Umbilical cord (tissue), 2 donors: ENCODE measurements around the gene LRRC45. TPM values are rescaled to one million over a fixed set of nuclear protein-coding genes. Genes with fewer than 3 reads are reported as not detected.

Experiments used
- DNase-seq: peaks from one replicate; pipeline ENCODE4 v3.0.0-alpha.2; 2015; ENCODE audit warnings: low spot score
- total RNA-seq: library from RNA; depleted of rRNA; stranded (reverse); fragments of >200 nt; gene quantifications from one replicate; pipeline ENCODE4 v1.2.3, GENCODE V29; 2014; ENCODE audit warnings: low replicate concordance; ENCODE audit not compliant: insufficient read depth

LRRC45 gene
- total RNA-seq, 1 donor from 2014 or later = 4.6 TPM

DNA sequence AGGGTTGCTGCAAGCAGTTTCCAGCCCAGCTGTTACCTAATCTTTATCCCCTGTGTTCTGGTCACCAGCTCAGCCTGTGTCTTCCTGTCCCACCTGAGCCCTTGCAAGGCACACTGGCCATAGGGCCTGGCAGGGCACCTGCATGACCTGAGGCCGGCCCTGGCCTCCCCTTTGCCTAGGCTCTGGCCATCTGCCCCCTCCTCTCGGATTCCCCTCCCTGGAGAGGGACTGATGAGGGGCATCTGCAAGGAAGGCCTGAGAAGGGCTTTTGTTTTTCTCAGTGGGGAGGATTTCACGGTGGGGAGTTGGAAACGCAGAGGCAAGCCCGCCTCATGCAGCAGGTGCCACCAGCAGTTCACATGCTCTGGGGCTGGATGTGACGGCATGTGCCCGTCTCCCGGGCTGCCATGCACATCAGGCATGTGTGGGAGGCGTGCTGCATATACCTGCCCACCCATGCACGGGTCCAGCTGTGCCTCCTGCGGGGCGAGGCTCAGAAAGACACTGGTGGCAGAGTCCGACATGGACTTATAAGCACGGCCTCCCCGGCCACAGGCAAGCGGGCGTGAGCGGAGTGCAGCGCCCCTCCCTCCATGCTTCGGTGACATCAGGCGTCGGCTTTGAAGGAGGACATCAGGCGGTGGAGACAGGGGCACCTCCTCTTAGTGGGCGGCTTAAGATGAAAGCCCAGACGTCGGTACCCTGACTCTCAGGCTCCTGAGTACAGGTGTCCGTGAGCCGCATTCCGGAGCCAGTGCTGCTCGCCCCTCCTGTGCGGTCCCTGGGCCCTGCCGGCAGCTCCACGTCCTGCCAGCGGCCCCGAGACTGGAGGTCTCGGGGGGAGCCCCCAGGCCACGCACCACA lies 29.1 kb upstream of the LRRC45 start:
- DNase-seq = no peak

GRCh38 chr17:81994593-81995462 lies 28.3 kb upstream of the LRRC45 start:
- no peak for DNase-seq

- no peak for DNase-seq
Observed at GRCh38 chr17:81995463-81996231, 27.5 kb upstream of the LRRC45 start.

DNA sequence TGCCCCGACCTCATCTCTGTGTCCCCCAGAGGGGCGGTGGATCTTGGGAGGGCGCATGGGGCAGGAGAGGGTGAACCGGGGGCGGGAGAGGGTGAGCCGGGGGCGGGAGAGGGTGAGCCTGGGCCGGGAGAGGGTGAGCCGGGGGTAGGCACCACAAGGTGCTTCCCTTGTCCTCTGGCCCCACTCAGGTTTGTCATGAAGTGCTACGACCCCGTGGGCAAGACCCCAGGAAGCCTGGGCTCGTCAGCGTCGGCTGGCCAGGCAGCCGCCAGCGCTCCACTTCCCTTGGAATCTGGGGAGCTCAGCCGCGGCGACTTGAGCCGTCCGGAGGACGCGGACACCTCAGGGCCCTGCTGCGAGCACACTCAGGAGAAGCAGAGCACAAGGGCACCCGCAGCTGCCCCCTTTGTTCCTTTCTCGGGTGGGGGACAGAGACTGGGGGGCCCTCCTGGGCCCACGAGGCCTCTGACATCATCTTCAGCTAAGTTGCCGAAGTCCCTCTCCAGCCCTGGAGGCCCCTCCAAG lies 26.8 kb upstream of the LRRC45 start:
- DNase-seq = no peak

- DNase-seq = no peak
Observed at GRCh38 chr17:81996757-81997441, 26.2 kb upstream of the LRRC45 start.

- no peak for DNase-seq
Observed at GRCh38 chr17:81998212-81998611, 24.9 kb upstream of the LRRC45 start.

GRCh38 chr17:81998691-81999438 lies 24.2 kb upstream of the LRRC45 start:
- DNase-seq = no peak

DNA sequence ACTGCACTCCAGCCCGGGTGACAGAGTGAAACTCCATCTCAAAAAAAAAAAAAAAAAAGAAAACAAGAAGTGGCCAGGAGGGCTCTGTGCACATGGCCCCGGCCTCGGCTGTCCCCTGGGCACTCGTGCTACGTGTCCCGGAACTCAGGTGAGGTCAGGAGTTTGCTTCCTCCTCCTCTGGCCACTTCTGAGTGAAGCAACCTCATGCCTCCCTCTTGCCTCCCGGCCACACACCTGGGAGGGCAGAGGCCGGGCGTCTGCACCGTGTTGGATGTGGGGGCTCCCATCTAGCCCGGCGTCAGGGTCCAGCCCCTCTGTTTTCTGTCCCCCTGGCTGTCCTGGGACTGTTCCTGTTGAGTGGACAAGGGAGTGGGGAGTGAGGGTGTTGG lies 23.5 kb upstream of the LRRC45 start:
- DNase-seq = no peak

DNA sequence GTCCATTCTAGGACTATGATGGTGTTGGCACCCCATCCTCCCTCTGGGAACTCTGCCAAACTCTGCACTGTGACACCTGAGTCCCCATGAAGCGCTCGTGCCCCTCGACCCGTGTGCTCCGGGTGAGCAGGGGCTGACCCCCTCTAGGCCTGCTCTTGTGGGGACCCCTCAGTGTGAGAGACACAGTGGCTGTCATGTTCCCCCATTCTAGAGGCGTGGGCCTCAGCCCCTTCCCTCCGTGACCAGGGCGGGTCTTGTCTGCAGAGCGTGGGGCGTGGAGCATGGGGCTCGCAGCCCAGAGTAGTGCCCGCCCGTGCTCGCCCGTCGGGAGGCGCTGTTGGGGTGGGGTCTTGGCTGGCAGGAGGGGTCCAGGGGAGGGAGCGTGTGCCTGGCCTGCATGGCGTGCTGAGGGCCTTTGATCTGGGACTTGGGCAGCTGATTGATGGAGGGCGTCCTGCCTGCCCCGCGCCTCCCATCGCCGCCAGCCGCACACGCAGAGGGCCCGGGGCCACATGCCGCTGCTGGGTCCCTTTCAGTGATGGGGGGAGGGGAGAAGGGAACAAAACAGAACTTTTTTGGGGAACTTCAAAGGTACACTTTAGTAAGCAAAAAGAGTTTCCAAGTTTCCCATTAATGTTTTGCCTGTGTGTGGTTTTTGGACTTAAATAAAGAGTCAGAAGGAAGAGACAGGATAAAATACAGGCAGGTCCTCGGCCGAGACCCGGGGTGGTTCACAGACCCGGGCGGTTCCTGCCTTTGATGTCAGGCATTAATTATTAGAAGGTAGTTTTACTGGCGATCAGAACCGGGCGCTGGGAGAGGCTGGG lies 22.9 kb upstream of the LRRC45 start:
- DNase-seq = no peak

DNA sequence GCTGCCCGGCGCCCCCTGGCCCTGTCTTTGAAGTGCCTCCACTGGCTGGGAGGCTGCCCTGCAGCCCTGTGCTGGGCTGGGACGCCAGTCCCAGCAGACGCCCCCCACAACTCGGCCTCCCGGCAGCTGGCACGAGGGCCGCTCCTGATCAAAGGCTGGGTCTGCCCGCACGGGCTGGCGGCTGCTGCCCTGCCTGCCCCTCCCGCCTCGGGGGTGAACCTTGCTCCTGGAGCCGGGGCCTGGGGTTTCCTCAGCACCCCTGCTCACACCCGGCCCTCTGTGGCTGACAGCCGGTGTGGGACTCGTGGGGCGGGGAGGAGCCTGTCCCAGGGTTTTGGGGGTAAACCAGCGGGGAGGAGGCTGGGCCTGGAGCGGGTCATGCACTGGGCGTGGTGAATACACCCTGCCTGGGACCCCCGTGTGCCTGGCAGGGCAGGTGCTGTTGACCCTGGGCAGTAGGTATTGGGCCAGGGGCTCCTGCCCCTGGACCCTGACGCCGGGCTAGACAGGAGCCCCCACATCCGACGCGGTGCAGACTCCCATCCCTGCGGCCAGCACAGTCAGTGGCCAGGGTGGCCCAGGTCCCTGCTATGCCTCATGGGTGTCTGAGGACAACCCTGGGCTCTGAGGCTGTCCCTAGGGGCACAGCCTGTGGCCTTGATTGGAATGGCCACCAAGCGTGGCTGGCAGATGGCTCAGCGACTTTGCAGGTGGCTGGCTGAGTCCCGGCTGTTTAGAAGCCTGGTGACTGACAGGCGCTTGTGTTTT lies 22.1 kb upstream of the LRRC45 start:
- no peak for DNase-seq

DNA sequence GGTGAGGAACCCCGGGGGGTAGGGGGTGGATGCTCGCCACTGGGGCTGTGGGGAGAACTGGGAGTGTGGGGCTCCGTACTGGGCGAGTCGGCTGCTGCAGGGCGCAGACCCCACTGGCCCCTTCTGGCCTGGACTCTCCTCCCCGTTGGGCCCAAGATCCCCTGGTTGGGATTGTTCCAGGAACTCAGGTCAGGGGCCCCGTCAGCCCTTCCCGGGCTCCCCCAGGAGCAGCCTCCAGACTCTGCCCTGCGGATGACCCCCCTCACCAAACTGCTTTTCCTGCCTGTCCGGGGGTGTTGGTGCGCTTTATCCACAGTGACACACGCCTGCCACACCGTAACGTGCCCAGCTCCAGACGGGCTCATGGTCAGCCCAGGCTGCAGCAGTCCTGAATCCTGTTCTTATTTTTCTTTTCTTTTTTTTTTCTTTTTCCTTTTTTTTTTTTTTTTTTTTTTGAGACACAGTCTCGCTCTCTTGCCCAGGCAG lies 21.5 kb upstream of the LRRC45 start:
- DNase-seq = no peak

- DNase-seq = peak; percentile 95
Observed at GRCh38 chr17:82003411-82004381, 19.4 kb upstream of the LRRC45 start.

- DNase-seq = no peak
Observed at GRCh38 chr17:82004517-82005455, 18.3 kb upstream of the LRRC45 start.

DNA sequence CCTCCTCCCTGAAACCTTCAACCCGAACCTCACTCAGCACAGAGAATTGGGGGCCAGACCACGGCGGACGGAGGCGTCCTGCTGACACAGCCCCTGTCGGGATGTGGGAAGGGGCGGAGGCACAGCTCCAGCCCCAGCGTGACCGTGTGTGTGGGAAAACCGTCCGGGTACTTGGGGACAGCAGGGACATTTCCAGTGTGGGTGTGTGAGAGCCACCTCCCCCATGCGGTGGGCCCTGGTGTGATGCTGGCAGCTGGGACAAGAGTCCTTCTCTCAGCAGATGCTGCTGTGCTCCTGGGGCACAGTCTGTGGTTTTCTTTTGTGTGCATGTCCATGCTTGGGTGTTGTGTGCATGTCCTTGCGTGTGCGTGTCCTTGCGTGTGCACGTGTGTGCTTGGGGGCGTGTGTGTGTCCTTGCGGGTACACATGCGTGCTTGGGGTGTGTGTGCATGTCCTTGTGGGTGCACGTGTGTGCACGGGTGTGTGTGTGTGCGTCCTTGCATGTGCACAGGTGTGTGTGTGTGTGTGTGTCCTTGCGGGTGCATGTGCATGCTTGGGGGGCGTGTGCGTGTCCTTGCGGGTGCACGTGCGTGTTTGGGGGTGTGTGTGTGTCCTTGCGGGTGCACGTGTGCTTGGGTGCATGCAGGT lies 17.3 kb upstream of the LRRC45 start:
- DNase-seq = no peak

DNA sequence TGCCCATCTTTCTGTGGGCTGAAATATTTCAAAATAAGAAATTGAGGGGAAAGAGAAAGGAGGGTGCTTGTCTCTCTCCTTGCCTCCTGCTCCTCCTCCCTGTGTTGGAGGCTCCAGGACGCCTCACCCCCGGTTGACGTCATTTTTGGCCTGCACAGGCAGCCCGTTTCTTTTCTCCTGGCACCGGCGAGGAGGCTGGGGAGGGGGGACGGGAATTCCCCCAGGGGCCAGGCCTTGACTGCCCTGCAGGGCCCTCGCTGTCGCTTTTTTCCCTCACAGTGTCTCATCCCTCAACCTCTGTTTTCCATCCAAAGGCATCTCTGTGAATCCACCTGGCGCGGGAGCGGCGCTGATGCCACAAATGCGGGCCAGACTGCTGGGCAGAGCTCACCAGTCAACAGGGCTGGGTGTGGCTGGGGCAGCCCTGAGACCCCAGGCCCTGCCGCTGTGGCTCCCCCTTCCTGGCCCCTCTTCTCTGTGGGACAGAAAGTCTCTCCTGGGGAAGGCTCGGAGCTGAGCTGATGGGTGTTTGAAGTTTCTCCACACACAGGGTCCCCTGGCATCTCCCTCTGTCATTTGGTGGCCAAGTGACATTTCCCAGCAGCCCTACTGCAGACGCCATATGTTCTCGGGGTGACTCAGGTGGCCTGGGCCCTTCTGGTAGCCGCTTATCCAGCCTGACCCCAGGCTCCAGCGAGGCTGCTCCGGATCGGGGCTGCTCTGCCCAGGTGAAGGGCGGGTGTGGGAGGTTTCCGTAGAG lies 16.5 kb upstream of the LRRC45 start:
- DNase-seq = peak; percentile 80
